A673 (cell line): ENCODE data around the gene C10orf90. TPM values are rescaled to one million over a fixed set of nuclear protein-coding genes. Genes with fewer than 3 reads are reported as not detected.

ENCODE experiments used
- BruUV-seq: library from RNA; stranded (reverse); fragments of 400-500 nt; replicated peaks from 2 replicates; lab custom pipeline; 2021; lab: Mats Ljungman, UMichigan
- CTCF ChIA-PET: fragments of 300-600 bp; sonication (Branson Sonifier 250); formaldehyde crosslinking; loops from one replicate; lab custom pipeline; 2022; ENCODE audit warnings: antibody characterized with exemption; lab: Charles Lee
- POLR2A ChIA-PET: fragments of 300-600 bp; sonication (Branson Sonifier 250); formaldehyde crosslinking; loops from one replicate; lab custom pipeline; 2022; ENCODE audit warnings: antibody characterized with exemption; ENCODE audit not compliant: low non-redundant PET; lab: Charles Lee
- DNase-seq: peaks from one replicate; pipeline ENCODE4 v3.0.0-alpha.2; 2015; ENCODE audit warnings: low spot score
- H3K27ac ChIP-seq: fragments of 200-600 bp; sonication (generic); 2 replicates; pipeline ENCODE4 v1.5.1; 2016; ENCODE audit warnings: mixed run types, low read depth, mild to moderate bottlenecking, mixed read lengths, antibody characterized with exemption, low read length; ENCODE audit not compliant: poor library complexity, severe bottlenecking
- H3K27me3 ChIP-seq: fragments of 200-600 bp; sonication (generic); replicated peaks from 2 replicates; pipeline ENCODE4 v1.6.1; 2017; ENCODE audit warnings: mixed run types, low read depth, mild to moderate bottlenecking, mixed read lengths, antibody characterized with exemption, low read length; ENCODE audit not compliant: insufficient read depth, poor library complexity
- H3K36me3 ChIP-seq: fragments of 200-600 bp; sonication (generic); 2 replicates; pipeline ENCODE4 v1.6.1; 2016; ENCODE audit warnings: mixed run types, mild to moderate bottlenecking, mixed read lengths, antibody characterized with exemption, low read length; ENCODE audit not compliant: insufficient read depth, poor library complexity, severe bottlenecking
- H3K4me1 ChIP-seq: fragments of 200-600 bp; sonication (generic); 2 replicates; pipeline ENCODE4 v1.6.1; 2017; ENCODE audit warnings: mixed run types, mild to moderate bottlenecking, mixed read lengths, antibody characterized with exemption, low read length; ENCODE audit not compliant: insufficient read depth, poor library complexity, severe bottlenecking
- H3K4me3 ChIP-seq: fragments of 200-600 bp; sonication (generic); 2 replicates; pipeline ENCODE4 v1.5.1; 2016; ENCODE audit warnings: low read depth, mixed run types, mild to moderate bottlenecking, mixed read lengths, low read length; ENCODE audit not compliant: poor library complexity, severe bottlenecking
- H3K9me3 ChIP-seq: fragments of 200-600 bp; sonication (generic); 2 replicates; pipeline ENCODE4 v1.6.1; 2016; ENCODE audit warnings: mixed run types, low read depth, mild to moderate bottlenecking, mixed read lengths, antibody characterized with exemption, low read length; ENCODE audit not compliant: poor library complexity, severe bottlenecking
- CTCF ChIP-seq: fragments of 300-800, 200-600 bp; sonication (generic); conservative IDR thresholded peaks from 2 replicates; pipeline ENCODE4 v1.5.1; 2017; ENCODE audit warnings: low read depth, mild to moderate bottlenecking, antibody characterized with exemption, low read length, moderate library complexity, mixed read lengths
- EZH2 ChIP-seq: fragments of 200-600 bp; sonication (generic); IDR thresholded peaks from 2 replicates; pipeline ENCODE4 v1.6.1; 2017; ENCODE audit warnings: borderline replicate concordance, low read depth, mild to moderate bottlenecking, mixed read lengths, antibody characterized with exemption, low read length; ENCODE audit not compliant: poor library complexity, severe bottlenecking
- intact Hi-C: fragments of 100-400 bp; cut with micrococcal nuclease; formaldehyde crosslinking; loops from one replicate; pipeline ENCODE4 v1.10.0; 2022; ENCODE audit not compliant: unreplicated experiment
- total RNA-seq: library from RNA; stranded (reverse); gene quantifications from 2 replicates; pipeline ENCODE4 v1.2.3, GENCODE V29; 2021

Gene C10orf90
- total RNA-seq, 1 experiment from 2014 or later, result not detected

GRCh38 chr10:126712681-126713080, 42.2 kb upstream of the C10orf90 start:
- TF ChIP-seq EZH2, result no peak
- TF ChIP-seq CTCF, result no peak
- no TSS peak for BruUV-seq
- no peak for DNase-seq
- POLR2A ChIA-PET, result no interaction called here
- intact Hi-C loops, result no loop called here
- peaks cover 6% of the 10 kb centered on the region for H3K27me3 ChIP-seq
- no peaks in the 10 kb centered on the region for H3K9me3 ChIP-seq
- CTCF ChIA-PET, result no interaction called here
- no peak overlapping the region for H3K27ac ChIP-seq
- no peaks in the 10 kb centered on the region for H3K4me1 ChIP-seq
- H3K36me3 ChIP-seq, result no peaks in the 10 kb centered on the region
- no peak overlapping the region for H3K4me3 ChIP-seq

- no peaks in the 10 kb centered on the region for H3K9me3 ChIP-seq
- no peaks in the 10 kb centered on the region for H3K4me1 ChIP-seq
- intact Hi-C loops, result no loop called here
- H3K27me3 ChIP-seq, result peaks cover 38% of the 10 kb centered on the region
- CTCF ChIA-PET, result no interaction called here
- DNase-seq, result no peak
- no peaks in the 10 kb centered on the region for H3K36me3 ChIP-seq
- POLR2A ChIA-PET, result no interaction called here
- no peak overlapping the region for H3K27ac ChIP-seq
- no TSS peak for BruUV-seq
- TF ChIP-seq EZH2 (no peak), CTCF (no peak)
- H3K4me3 ChIP-seq, result no peak overlapping the region
Observed at GRCh38 chr10:126705951-126706565, 35.6 kb upstream of the C10orf90 start.

GRCh38 chr10:126705131-126705530, 34.6 kb upstream of the C10orf90 start:
- intact Hi-C loops, result no loop called here
- Histone ChIP-seq H3K36me3 (no peaks in the 10 kb centered on the region), H3K4me3 (no peak overlapping the region), H3K27ac (no peak overlapping the region), H3K4me1 (no peaks in the 10 kb centered on the region), H3K9me3 (no peaks in the 10 kb centered on the region), H3K27me3 (peaks cover 38% of the 10 kb centered on the region)
- POLR2A ChIA-PET, result no interaction called here
- no peak for DNase-seq
- BruUV-seq, result no TSS peak
- TF ChIP-seq EZH2, result no peak
- no peak for TF ChIP-seq CTCF
- CTCF ChIA-PET, result no interaction called here
